K562 (cell line): ENCODE results near the gene HELZ2. TPM values are rescaled to one million over a fixed set of nuclear protein-coding genes. Genes with fewer than 3 reads are reported as not detected.

Source experiments
- ATAC-seq: fragments of 200-7000 bp; cut with Tn5 transposase; 3 replicates; pipeline ENCODE4 v1.9.1; 2020; ENCODE audit warnings: moderate library complexity
- BruUV-seq: library from RNA; stranded (reverse); fragments of 400-500 nt; replicated peaks from 2 replicates; lab custom pipeline; 2021; lab: Mats Ljungman, UMichigan
- CTCF ChIA-PET: fragments of 300-600 bp; formaldehyde crosslinking; extraction: SDS; loops from one replicate; lab custom pipeline; 2021; ENCODE audit warnings: low intra/inter-chr PET ratio; lab: Yijun Ruan, JAX
- POLR2A ChIA-PET: fragments of 300-600, 350-650 bp; sonication (Branson Sonifier 250); formaldehyde crosslinking; extraction: SDS; loops from one replicate; lab custom pipeline; 2021; ENCODE audit warnings: antibody characterized with exemption, inconsistent platforms; lab: Yijun Ruan, JAX
- DNase-seq, 4 experiments: peaks; one replicate each; pipeline versions ENCODE4 v3.0.0 to v3.0.0-alpha.2; 2011 to 2018; ENCODE audit warnings: low spot score in 3 of 4, mixed read lengths in 3 of 4; ENCODE audit errors: extremely low read depth in 1 of 4
- FAIRE-seq: peaks from 2 replicates; lab custom pipeline; 2011; peaks lifted over from hg19 to GRCh38; lab: Jason Lieb, UNC
- H2AFZ ChIP-seq: 2 replicates; pipeline ENCODE4 v1.6.0; 2011; ENCODE audit warnings: low read depth, low read length, control low read depth, inconsistent platforms
- H3K27ac ChIP-seq: fragments of 200-600 bp; 3 replicates; pipeline ENCODE4 v1.8.0; 2011; ENCODE audit warnings: low read depth, mild to moderate bottlenecking, control low read depth, inconsistent platforms, low read length, moderate library complexity, mixed read lengths; ENCODE audit errors: extremely low read depth
- H3K27me3 ChIP-seq, 2 experiments: fragments of 300-600 bp in 1 of 2; 2 replicates in 1 of 2; 3 replicates in 1 of 2; pipeline versions ENCODE4 v1.6.0 to v1.8.0; 2011; ENCODE audit warnings: inconsistent platforms in 2 of 2, low read length in 2 of 2, mild to moderate bottlenecking in 1 of 2, mixed read lengths in 1 of 2, moderate library complexity in 1 of 2; ENCODE audit not compliant: control insufficient read depth in 2 of 2, insufficient read depth in 2 of 2
- H3K36me3 ChIP-seq: fragments of 300-600 bp; 3 replicates; pipeline ENCODE4 v1.8.0; 2011; ENCODE audit warnings: mild to moderate bottlenecking, low read length, inconsistent platforms; ENCODE audit not compliant: control insufficient read depth, insufficient read depth
- H3K4me1 ChIP-seq, 2 experiments: fragments of 200-600 bp in 1 of 2; replicated peaks in 1 of 2; 2 replicates in 1 of 2; 3 replicates in 1 of 2; pipeline versions ENCODE4 v1.5.1 to v1.8.0; 2011; ENCODE audit warnings: inconsistent platforms in 2 of 2, low read length in 2 of 2, mild to moderate bottlenecking in 1 of 2, mixed read lengths in 1 of 2, moderate library complexity in 1 of 2; ENCODE audit not compliant: control insufficient read depth in 2 of 2, insufficient read depth in 2 of 2
- H3K4me2 ChIP-seq: 2 replicates; pipeline ENCODE4 v1.6.1; 2011; ENCODE audit warnings: low read length, control low read depth, inconsistent platforms, mixed read lengths; ENCODE audit not compliant: insufficient read depth
- H3K4me3 ChIP-seq: fragments of 200-600 bp; sonication (generic), shearing (Covaris generic); 2 replicates; pipeline ENCODE4 v1.5.1; 2016; ENCODE audit warnings: control low read depth, inconsistent platforms
- H3K79me2 ChIP-seq: fragments of 200-600 bp; 3 replicates; pipeline ENCODE4 v1.8.0; 2011; ENCODE audit warnings: low read length, inconsistent platforms; ENCODE audit not compliant: control insufficient read depth, insufficient read depth
- H3K9ac ChIP-seq, 2 experiments: 2 replicates each; pipeline versions ENCODE4 v1.6.0 to v1.6.1; 2011; ENCODE audit warnings: low read depth in 2 of 2, low read length in 2 of 2, control low read depth in 1 of 2, inconsistent platforms in 1 of 2, mild to moderate bottlenecking in 1 of 2, mixed read lengths in 1 of 2; ENCODE audit not compliant: insufficient read depth in 1 of 2
- H3K9me1 ChIP-seq: one replicate; pipeline ENCODE4 v1.6.0; 2011; ENCODE audit warnings: inconsistent platforms, mild to moderate bottlenecking, low read length, moderate library complexity; ENCODE audit not compliant: control insufficient read depth, insufficient read depth
- H3K9me3 ChIP-seq: replicated peaks from 2 replicates; pipeline ENCODE4 v1.5.1; 2011; ENCODE audit warnings: low read depth, low read length, inconsistent platforms; ENCODE audit not compliant: control insufficient read depth, insufficient read depth
- H4K20me1 ChIP-seq: replicated peaks from 2 replicates; pipeline ENCODE4 v1.6.1; 2011; ENCODE audit warnings: low read length, inconsistent platforms, mixed read lengths; ENCODE audit not compliant: control insufficient read depth, insufficient read depth
- ELF1 ChIP-seq: fragments of 200-800 bp; sonication (Bioruptor generic); IDR thresholded peaks from 2 replicates; pipeline ENCODE4 v1.6.1; 2016; ENCODE audit warnings: missing genetic modification characterization, missing compliant biosample characterization
- HDAC8 ChIP-seq: fragments of 450-650 bp; IDR thresholded peaks from 2 replicates; pipeline ENCODE4 v1.6.1; 2016; ENCODE audit warnings: mild to moderate bottlenecking, missing genetic modification characterization, moderate library complexity, missing compliant biosample characterization
- POLR2G ChIP-seq: fragments of 200-400 bp; formaldehyde crosslinking; IDR thresholded peaks from 2 replicates; pipeline ENCODE4 v1.6.1; 2017; ENCODE audit warnings: low read depth, mild to moderate bottlenecking, antibody characterized with exemption, low read length, moderate library complexity
- ZBTB33 ChIP-seq: sonication (generic); formaldehyde crosslinking; IDR thresholded peaks from 2 replicates; pipeline ENCODE4 v1.8.1; 2023; ENCODE audit warnings: mild to moderate bottlenecking, missing genetic modification reagents
- ZFP36 ChIP-seq: fragments of 150-350 bp; IDR thresholded peaks from 2 replicates; pipeline ENCODE4 v1.6.1; 2018; ENCODE audit warnings: low read length, low read depth; ENCODE audit not compliant: partially characterized antibody
- WGBS: fragments of 100-300 bp; shearing (Covaris generic); methylation state at CpG from one replicate; pipeline ENCODE4 v1.1.6; 2016; ENCODE audit warnings: low coverage, mixed read lengths; ENCODE audit not compliant: insufficient coverage; ENCODE audit errors: missing lambda C conversion rate; 5-methylcytosine and 5-hydroxymethylcytosine counted together
- in situ Hi-C: fragments of 300-500 bp; cut with MboI; formaldehyde crosslinking; loops from 4 replicates; pipeline ENCODE4 v1.15.0; 2018; ENCODE audit warnings: inconsistent platforms, mixed read lengths
- intact Hi-C: fragments of 100-400 bp; cut with micrococcal nuclease; formaldehyde crosslinking; loops from 2 replicates; pipeline ENCODE4 v1.14.2; 2022
- polyA plus RNA-seq, 8 experiments: library from polyadenylated mRNA; depleted of rRNA in 4 of 8; stranded (reverse) in 5 of 8; unstranded in 3 of 8; fragments of >200 nt; fragmentation: Nextera tagmentation in 2 of 8; fragmentation: Illumina TruSeq in 1 of 8; extraction: Ambion mirVana in 2 of 8; extraction: Trizol in 1 of 8; gene quantifications; 2 replicates each; pipeline versions ENCODE4 v1.2.1 to v1.2.3, GENCODE V29; 2011 to 2014; ENCODE audit warnings: inconsistent platforms in 1 of 8, missing spikeins in 1 of 8
- total RNA-seq, 7 experiments: library from RNA; depleted of rRNA in 6 of 7; stranded (reverse); fragments of >200 nt in 6 of 7; fragmentation: Illumina TruSeq in 2 of 7; extraction: Trizol in 2 of 7; gene quantifications; 2 replicates each; pipeline versions ENCODE4 v1.2.1 to v1.2.3, GENCODE V29; 2011 to 2021; ENCODE audit warnings: low replicate concordance in 1 of 7

The HELZ2 gene
- total and polyA plus RNA-seq, 9 of the 15 experiments (the other 6 are each of a cell fraction or from before 2014, with no cell fraction given): 0.03 to 7.8 (median 2.9) TPM; not detected in 1

- peaks cover 15 to 85% of the 10 kb centered on the region in 2 experiments for H3K4me1 ChIP-seq
- H2AFZ ChIP-seq: no peak overlapping the region
- in situ Hi-C loops (no loop called here), intact Hi-C loops (loop anchor here (10.0 kb wide), 1 partner anchor 308 kb away; the partner anchor contains the start of genes ABHD16B and TPD52L2)
- H3K9me3 ChIP-seq: no peaks in the 10 kb centered on the region
- H3K36me3 ChIP-seq: no peaks in the 10 kb centered on the region
- H3K4me3 ChIP-seq: no peak overlapping the region
- WGBS: 50% methylated on average over 18 of the region's 23 CpGs
- DNase-seq (no peak), FAIRE-seq (no peak), ATAC-seq (no peak)
- no peaks in the 10 kb centered on the region for H3K9me1 ChIP-seq
- CTCF ChIA-PET: no interaction called here
- no peak overlapping the region for H3K9ac ChIP-seq
- no peaks in the 10 kb centered on the region for H4K20me1 ChIP-seq
- no peak overlapping the region for H3K4me2 ChIP-seq
- no peaks in the 10 kb centered on the region for H3K27me3 ChIP-seq
- H3K79me2 ChIP-seq: no peaks in the 10 kb centered on the region
- no peak overlapping the region for H3K27ac ChIP-seq
- TF ChIP-seq ZFP36 (peak; percentile 64), HDAC8 (tag) (no peak)
- BruUV-seq: no TSS peak
- POLR2A ChIA-PET: interaction anchor here (0.6 to 1.0 kb wide), 7 partner anchors 8 to 151 kb away, joined by 3 to 4 read pairs (median 3); partner anchors contain the start of genes ARFRP1 and ZGPAT
Measured at GRCh38 chr20:63556873-63557478, 17.1 kb downstream of the HELZ2 start.

- H3K9ac ChIP-seq: peak overlapping the region in 1 of 2 experiments; percentile 52; a peak in 1 of 4 replicates
- ATAC-seq (no peak), DNase-seq (no peak), FAIRE-seq (no peak)
- BruUV-seq: no TSS peak
- no peak overlapping the region for H3K4me2 ChIP-seq
- no peaks in the 10 kb centered on the region for H4K20me1 ChIP-seq
- in situ Hi-C loops (no loop called here), intact Hi-C loops (loop anchor here (10.0 kb wide), 1 partner anchor 309 kb away; the partner anchor contains the start of genes ABHD16B and TPD52L2)
- WGBS: 74% methylated on average over 43 of the region's 45 CpGs
- H3K4me1 ChIP-seq: peaks cover 15 to 74% of the 10 kb centered on the region in 2 experiments
- ChIA-PET CTCF (no interaction called here), POLR2A (interaction anchor here (1.0 to 1.7 kb wide), 2 partner anchors 10 to 19 kb away, joined by 4 to 9 read pairs; no protein-coding TSS in a partner anchor)
- no peak overlapping the region for H3K27ac ChIP-seq
- H3K9me3 ChIP-seq: no peaks in the 10 kb centered on the region
- no peak overlapping the region for H3K4me3 ChIP-seq
- H3K36me3 ChIP-seq: no peaks in the 10 kb centered on the region
- TF ChIP-seq ZBTB33 (CRISPR knock-in tag) (peak; percentile 74), ELF1 (tag) (no peak), POLR2G (0 out of 2 replicates have a peak, but pooled peaks have one; percentile 10)
- H2AFZ ChIP-seq: no peak overlapping the region
- no peaks in the 10 kb centered on the region for H3K9me1 ChIP-seq
- no peaks in the 10 kb centered on the region for H3K79me2 ChIP-seq
- no peaks in the 10 kb centered on the region for H3K27me3 ChIP-seq
Measured at GRCh38 chr20:63555661-63556381, 18.2 kb downstream of the HELZ2 start.
